ENCODE measurements around the gene FGD5.

- TF ChIP-seq CTCF (IDR thresholded peaks at IDR 0.05) (no peak), POLR2A (IDR thresholded peaks at IDR 0.05) (no peak), POLR2AphosphoS5 (IDR thresholded peaks at IDR 0.05; ENCODE audit: insufficient read depth in 1 of 2, low read depth in 1 of 2) (no peak)
Measured at GRCh38 chr3:14773281-14773680, 45.5 kb upstream of the FGD5 start.

All from vagina (tissue), 2 donors.